Epithelial cell of proximal tubule (primary cell): ENCODE results near the gene RSL24D1. TPM values are rescaled to one million over a fixed set of nuclear protein-coding genes. Genes with fewer than 3 reads are reported as not detected.

Source experiments
- DNase-seq: peaks from one replicate; pipeline ENCODE4 v3.0.0-alpha.2; 2011; ENCODE audit warnings: low read depth
- H3K4me3 ChIP-seq: 2 replicates; pipeline ENCODE4 v1.5.1; 2011; ENCODE audit warnings: low read depth, mild to moderate bottlenecking, low read length
- total RNA-seq: library from RNA; depleted of rRNA; stranded (reverse); fragments of >200 nt; gene quantifications from 2 replicates; pipeline ENCODE4 v1.2.3, GENCODE V29; 2015
- TF ChIP-seq, protein P1 (sequence below): conservative IDR thresholded peaks from 2 replicates; pipeline ENCODE4 v1.5.1; 2012; ENCODE audit warnings: low read depth, mild to moderate bottlenecking, low read length

RSL24D1 gene
- total RNA-seq, 1 donor from 2014 or later = 80.3 TPM

DNA sequence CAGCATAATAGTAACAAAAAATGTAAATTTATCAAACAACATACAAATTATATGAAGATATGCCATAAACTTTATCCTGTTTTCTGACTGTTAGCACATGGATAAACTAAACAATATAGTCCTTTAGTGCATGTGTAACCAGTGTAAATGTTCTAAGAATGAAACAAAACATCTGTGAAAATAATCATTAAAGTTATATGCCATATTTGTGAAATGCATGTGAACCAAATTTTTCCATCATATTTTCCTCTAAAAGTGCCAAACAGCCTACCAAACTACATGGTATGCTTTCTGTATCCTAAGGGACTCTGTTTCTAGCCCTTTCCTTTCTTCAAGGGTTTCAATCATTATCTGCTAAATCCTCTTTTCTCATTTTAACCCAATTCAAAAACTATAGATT is 23.9 kb upstream of the RSL24D1 start:
- DNase-seq = no peak
- TF ChIP-seq, protein P1, sequence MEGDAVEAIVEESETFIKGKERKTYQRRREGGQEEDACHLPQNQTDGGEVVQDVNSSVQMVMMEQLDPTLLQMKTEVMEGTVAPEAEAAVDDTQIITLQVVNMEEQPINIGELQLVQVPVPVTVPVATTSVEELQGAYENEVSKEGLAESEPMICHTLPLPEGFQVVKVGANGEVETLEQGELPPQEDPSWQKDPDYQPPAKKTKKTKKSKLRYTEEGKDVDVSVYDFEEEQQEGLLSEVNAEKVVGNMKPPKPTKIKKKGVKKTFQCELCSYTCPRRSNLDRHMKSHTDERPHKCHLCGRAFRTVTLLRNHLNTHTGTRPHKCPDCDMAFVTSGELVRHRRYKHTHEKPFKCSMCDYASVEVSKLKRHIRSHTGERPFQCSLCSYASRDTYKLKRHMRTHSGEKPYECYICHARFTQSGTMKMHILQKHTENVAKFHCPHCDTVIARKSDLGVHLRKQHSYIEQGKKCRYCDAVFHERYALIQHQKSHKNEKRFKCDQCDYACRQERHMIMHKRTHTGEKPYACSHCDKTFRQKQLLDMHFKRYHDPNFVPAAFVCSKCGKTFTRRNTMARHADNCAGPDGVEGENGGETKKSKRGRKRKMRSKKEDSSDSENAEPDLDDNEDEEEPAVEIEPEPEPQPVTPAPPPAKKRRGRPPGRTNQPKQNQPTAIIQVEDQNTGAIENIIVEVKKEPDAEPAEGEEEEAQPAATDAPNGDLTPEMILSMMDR = no peak

DNA sequence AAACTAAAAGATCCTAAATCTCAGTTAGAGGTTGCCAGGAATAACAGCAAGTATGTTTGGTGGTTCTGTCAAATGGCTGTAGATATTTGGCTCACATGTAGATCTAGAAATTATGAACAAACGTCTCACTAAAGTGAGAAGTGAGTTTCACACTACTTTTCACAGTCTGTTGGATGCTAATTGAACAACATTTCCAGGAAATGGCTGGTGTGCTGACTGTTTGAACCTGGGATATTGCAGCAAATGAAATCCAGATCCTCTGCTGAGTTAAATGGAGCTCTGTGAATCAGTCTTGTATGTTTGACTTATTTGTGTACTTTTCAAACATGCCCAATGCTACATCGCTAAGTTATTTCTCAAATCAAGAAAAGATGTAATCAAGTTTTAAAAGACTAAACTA is 21.3 kb upstream of the RSL24D1 start:
- TF ChIP-seq, protein P1 = no peak
- DNase-seq = no peak
- no peak overlapping the region for H3K4me3 ChIP-seq

More for the DNA sequence above, 23.9 kb upstream of the RSL24D1 start:
- no peak overlapping the region for H3K4me3 ChIP-seq

DNA sequence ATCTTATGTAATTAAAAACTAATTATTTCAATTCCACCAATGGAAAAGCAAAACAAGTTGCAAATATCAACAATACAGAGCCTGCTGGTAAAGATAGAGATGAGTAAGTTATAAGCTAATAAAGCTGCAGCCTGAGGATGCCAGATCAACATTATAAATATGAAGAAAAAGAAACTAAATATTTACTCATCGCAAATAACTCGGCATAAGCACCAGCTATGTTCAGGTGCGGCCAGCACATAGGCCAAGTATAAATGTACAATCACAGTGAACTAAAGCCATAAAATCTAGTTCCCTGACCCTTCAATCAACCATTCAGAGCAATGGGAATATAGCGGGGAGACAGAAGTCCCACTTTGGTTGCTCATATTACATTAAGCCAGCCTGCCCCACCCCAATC is 7.7 kb upstream of the RSL24D1 start:
- TF ChIP-seq, protein P1 = no peak
- H3K4me3 ChIP-seq = no peak overlapping the region
- DNase-seq = no peak

DNA sequence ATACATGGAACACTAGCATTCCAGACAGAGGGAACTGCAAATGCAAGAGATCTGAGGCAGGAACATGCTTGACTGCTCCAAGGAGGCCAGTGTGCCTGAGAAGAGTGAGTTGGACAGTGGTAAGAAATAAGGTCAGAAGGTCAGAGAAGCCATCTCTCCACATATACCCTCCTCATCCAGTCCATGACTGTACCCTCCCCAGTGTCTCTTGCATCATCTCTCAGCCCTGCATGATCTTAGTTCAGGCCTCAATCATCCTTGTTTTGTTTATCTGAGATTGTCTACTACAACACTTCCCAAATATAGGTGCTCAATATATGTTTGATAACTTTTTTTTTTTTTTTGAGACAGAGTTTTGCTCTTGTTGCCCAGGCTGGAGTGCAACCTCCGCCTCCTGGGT is 5.5 kb upstream of the RSL24D1 start:
- DNase-seq = no peak
- TF ChIP-seq, protein P1 = no peak

DNA sequence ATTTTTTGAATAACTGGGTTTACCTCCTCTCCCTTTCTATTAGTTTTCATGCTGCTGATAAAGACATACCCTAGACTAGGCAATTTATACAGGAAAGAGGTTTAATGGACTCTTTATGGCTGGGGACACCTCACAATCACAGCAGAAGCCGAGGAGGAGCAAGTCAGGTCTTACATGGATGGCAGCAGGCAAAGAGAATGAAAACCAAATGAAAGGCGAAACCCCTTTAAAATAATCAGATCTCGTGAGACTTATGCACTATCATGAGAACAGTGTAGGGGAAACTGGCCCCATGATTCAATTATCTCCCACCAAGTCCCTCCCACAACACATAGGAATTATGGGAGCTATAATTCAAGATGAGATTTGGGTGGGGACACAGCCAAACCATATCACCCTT is 2.0 kb upstream of the RSL24D1 start:
- no peak overlapping the region for H3K4me3 ChIP-seq
- TF ChIP-seq, protein P1 = no peak
- no peak for DNase-seq

More for the DNA sequence above, 5.5 kb upstream of the RSL24D1 start:
- no peak overlapping the region for H3K4me3 ChIP-seq

DNA sequence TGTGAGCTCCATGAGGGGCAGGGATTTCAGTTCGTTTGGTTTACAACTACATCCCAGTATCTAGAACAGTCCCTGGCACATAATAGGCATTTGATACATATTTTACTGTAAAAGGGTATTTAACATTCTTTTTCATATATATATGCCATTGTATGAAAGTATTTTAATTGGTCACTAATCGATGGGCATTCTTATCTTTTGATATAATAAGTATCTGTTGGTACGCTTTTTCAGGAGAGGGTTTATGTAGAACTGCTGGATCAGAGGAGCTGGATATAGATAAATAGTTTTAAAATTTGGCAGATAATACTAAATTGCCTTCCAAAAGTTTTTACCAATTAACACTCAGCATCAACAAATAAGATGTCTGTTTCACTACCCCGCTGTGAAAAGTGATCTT is 978 bp upstream of the RSL24D1 start:
- DNase-seq = no peak
- H3K4me3 ChIP-seq = peak overlapping the region; percentile 83
- TF ChIP-seq, protein P1 = no peak

DNA sequence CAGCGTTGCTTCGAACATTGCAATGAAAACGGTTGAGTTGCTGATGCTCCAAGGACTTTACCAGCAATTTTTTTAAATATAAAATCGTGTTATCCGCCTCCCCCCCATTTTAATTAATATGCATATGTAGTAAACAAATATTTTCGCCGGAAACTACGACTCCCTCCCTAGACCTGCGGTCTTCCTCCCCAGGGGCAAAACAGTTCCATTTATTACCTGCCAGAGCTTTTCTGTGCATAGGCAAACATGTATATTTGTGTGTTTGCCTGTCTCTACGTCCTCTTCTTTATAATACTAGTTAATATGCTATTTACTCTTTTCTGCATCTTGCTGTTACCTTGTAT is 593 bp upstream of the RSL24D1 start:
- DNase-seq = no peak
- peak overlapping the region; percentile 83 for H3K4me3 ChIP-seq
- TF ChIP-seq, protein P1 = no peak
